HepG2 (cell line): Measurements from ENCODE around the gene RBM12. TPM values are rescaled to one million over a fixed set of nuclear protein-coding genes. Genes with fewer than 3 reads are reported as not detected.

Experiments used
- CREB1 ChIP-seq, 2 experiments: fragments of 450-650 bp in 1 of 2; IDR thresholded peaks; 2 replicates each; pipeline ENCODE4 v1.6.1; 2016 to 2017; ENCODE audit warnings: control low read depth in 1 of 2, mild to moderate bottlenecking in 1 of 2, missing compliant biosample characterization in 1 of 2, missing genetic modification characterization in 1 of 2
- FOXJ3 ChIP-seq: sonication (generic); formaldehyde crosslinking; IDR thresholded peaks from 2 replicates; pipeline ENCODE4 v1.4.0; 2020; ENCODE audit warnings: missing genetic modification reagents, mild to moderate bottlenecking, borderline replicate concordance
- GATA4 ChIP-seq: sonication (generic); IDR thresholded peaks from 2 replicates; pipeline ENCODE4 v1.6.1; 2016; ENCODE audit warnings: antibody characterized with exemption, low read depth, borderline replicate concordance
- HMG20A ChIP-seq: IDR thresholded peaks from 2 replicates; pipeline ENCODE4 v1.6.1; 2016; ENCODE audit warnings: borderline replicate concordance
- IKZF1 ChIP-seq: fragments of 450-650 bp; IDR thresholded peaks from 2 replicates; pipeline ENCODE4 v1.7.1; 2016
- PHF5A ChIP-seq: IDR thresholded peaks from one replicate; pipeline ENCODE4 v1.6.1; 2018; ENCODE audit warnings: low read depth, missing genetic modification reagents; ENCODE audit not compliant: unreplicated experiment
- RFXAP ChIP-seq: sonication (generic); formaldehyde crosslinking; IDR thresholded peaks from 2 replicates; pipeline ENCODE4 v1.4.0; 2020; ENCODE audit warnings: missing genetic modification reagents, borderline replicate concordance
- SIX4 ChIP-seq: sonication (generic); formaldehyde crosslinking; IDR thresholded peaks from 2 replicates; pipeline ENCODE4 v1.4.0; 2020; ENCODE audit warnings: missing genetic modification reagents
- ZFP36 ChIP-seq: fragments of 150-350 bp; IDR thresholded peaks from 2 replicates; pipeline ENCODE4 v1.6.1; 2018; ENCODE audit warnings: borderline replicate concordance, low read length, low read depth; ENCODE audit not compliant: partially characterized antibody
- ZIK1 ChIP-seq: sonication (generic); formaldehyde crosslinking; IDR thresholded peaks from 2 replicates; pipeline ENCODE4 v1.5.0; 2020; ENCODE audit warnings: mild to moderate bottlenecking, low read depth, missing genetic modification reagents, borderline replicate concordance
- ZNF260 ChIP-seq: sonication (generic); formaldehyde crosslinking; IDR thresholded peaks from 2 replicates; pipeline ENCODE4 v1.4.0; 2020; ENCODE audit warnings: missing genetic modification reagents, low read depth, mild to moderate bottlenecking, borderline replicate concordance
- ZNF598 ChIP-seq: sonication (generic); formaldehyde crosslinking; IDR thresholded peaks from 2 replicates; pipeline ENCODE4 v1.5.1; 2020; ENCODE audit warnings: mild to moderate bottlenecking, missing genetic modification reagents, borderline replicate concordance
- ZNF891 ChIP-seq: sonication (generic); formaldehyde crosslinking; IDR thresholded peaks from 2 replicates; pipeline ENCODE4 v1.5.0; 2020; ENCODE audit warnings: mild to moderate bottlenecking, missing genetic modification reagents
- polyA plus RNA-seq, 8 experiments: library from polyadenylated mRNA; depleted of rRNA in 3 of 8; stranded (reverse) in 7 of 8; unstranded in 1 of 8; fragments of >200 nt; fragmentation: Illumina TruSeq in 4 of 8; extraction: Trizol in 4 of 8; gene quantifications; 2 replicates each; pipeline versions ENCODE4 v1.2.1 to v1.2.3, GENCODE V29; 2011 to 2016; ENCODE audit warnings: low read depth in 4 of 8, missing spikeins in 1 of 8, mixed read lengths in 1 of 8; ENCODE audit not compliant: insufficient read depth in 1 of 8
- total RNA-seq, 5 experiments: library from RNA; depleted of rRNA; stranded (reverse); fragments of >200 nt; fragmentation: Illumina TruSeq; extraction: Trizol; gene quantifications; 2 replicates each; pipeline ENCODE4 v1.2.3, GENCODE V29; 2016; ENCODE audit warnings: low read depth in 1 of 5
- TF ChIP-seq, protein P1 (sequence below): IDR thresholded peaks from 2 replicates; pipeline ENCODE4 v1.6.1; 2012; ENCODE audit warnings: low read length, improper control_type of control experiment
- TF ChIP-seq, protein P2 (sequence below): fragments of 450-650 bp; IDR thresholded peaks from 2 replicates; pipeline ENCODE4 v1.6.1; 2017; ENCODE audit warnings: mild to moderate bottlenecking
- TF ChIP-seq, protein P3 (sequence below): sonication (generic); formaldehyde crosslinking; IDR thresholded peaks from 2 replicates; pipeline ENCODE4 v1.9.0; 2021; ENCODE audit warnings: missing genetic modification reagents, borderline replicate concordance
- TF ChIP-seq, protein P4 (sequence below): sonication (generic); formaldehyde crosslinking; IDR thresholded peaks from 2 replicates; pipeline ENCODE4 v1.5.1; 2020; ENCODE audit warnings: mild to moderate bottlenecking, moderate library complexity, missing genetic modification reagents

Gene RBM12
- total and polyA plus RNA-seq, 2 of the 13 experiments (the other 11 are each of a cell fraction or from before 2014, with no cell fraction given), result 97.9 to 104 TPM

DNA sequence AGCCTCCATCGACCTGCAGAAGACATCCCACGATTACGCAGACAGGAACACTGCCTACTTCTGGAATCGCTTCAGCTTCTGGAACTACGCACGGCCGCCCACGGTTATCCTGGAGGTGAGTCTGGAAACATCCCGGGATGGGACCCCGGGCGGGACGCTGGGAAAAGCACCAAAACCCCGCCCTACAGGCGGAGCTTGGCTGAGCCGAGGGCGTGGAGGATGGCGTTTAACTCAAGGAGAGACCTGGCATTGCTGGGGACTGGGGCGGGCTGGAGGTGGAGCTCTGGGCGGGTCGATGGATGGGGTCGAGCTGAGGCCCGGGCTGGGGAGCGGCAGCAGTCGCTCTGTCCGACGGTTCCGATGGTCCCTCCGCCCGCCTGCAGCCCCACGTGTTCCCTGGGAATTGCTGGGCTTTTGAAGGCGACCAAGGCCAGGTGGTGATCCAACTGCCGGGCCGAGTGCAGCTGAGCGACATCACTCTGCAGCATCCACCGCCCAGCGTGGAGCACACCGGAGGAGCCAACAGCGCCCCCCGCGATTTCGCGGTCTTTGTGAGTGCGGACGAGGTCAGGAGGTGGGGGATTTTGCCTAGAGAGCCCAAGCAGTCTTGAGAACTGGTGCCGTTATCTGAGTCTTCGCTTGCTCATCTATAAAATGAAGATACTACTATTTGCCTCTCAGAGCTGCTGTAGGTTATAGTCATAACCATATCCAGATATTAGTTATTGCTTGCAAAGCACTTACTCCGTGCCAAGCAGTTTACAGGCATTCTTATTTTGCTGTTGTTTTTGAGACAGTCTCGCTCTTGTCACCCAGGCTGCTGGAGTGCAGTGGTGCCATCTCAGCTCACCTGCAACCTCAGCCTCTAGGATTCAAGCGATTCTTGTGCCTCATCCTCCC is 45.3 kb downstream of the RBM12 start (continued):
- TF ChIP-seq CREB1 (IDR thresholded peaks at IDR 0.05) (no peak), CREB1 (CRISPR knock-in tag; IDR thresholded peaks at IDR 0.05) (no peak), SIX4 (CRISPR knock-in tag) (peak; percentile 19; the same call in 1 of the 2 replicates), ZFP36 (no peak), ZNF891 (CRISPR knock-in tag) (peak; percentile 99), FOXJ3 (peak; percentile 79; the same call in 1 of the 2 replicates), IKZF1 (no peak), ZNF598 (CRISPR knock-in tag) (peak; percentile 94), PHF5A (CRISPR knock-in tag) (peak; percentile 83), HMG20A (CRISPR knock-in tag) (0 out of 2 replicates have a peak, but pooled peaks have one; percentile 39), RFXAP (CRISPR knock-in tag) (peak; percentile 91), ZNF260 (CRISPR knock-in tag) (no peak), GATA4 (peak; percentile 35; the same call in 1 of the 2 replicates), ZIK1 (CRISPR knock-in tag) (peak; percentile 93)
- TF ChIP-seq, protein P1, sequence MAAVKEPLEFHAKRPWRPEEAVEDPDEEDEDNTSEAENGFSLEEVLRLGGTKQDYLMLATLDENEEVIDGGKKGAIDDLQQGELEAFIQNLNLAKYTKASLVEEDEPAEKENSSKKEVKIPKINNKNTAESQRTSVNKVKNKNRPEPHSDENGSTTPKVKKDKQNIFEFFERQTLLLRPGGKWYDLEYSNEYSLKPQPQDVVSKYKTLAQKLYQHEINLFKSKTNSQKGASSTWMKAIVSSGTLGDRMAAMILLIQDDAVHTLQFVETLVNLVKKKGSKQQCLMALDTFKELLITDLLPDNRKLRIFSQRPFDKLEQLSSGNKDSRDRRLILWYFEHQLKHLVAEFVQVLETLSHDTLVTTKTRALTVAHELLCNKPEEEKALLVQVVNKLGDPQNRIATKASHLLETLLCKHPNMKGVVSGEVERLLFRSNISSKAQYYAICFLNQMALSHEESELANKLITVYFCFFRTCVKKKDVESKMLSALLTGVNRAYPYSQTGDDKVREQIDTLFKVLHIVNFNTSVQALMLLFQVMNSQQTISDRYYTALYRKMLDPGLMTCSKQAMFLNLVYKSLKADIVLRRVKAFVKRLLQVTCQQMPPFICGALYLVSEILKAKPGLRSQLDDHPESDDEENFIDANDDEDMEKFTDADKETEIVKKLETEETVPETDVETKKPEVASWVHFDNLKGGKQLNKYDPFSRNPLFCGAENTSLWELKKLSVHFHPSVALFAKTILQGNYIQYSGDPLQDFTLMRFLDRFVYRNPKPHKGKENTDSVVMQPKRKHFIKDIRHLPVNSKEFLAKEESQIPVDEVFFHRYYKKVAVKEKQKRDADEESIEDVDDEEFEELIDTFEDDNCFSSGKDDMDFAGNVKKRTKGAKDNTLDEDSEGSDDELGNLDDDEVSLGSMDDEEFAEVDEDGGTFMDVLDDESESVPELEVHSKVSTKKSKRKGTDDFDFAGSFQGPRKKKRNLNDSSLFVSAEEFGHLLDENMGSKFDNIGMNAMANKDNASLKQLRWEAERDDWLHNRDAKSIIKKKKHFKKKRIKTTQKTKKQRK, result no peak
- TF ChIP-seq, protein P2, sequence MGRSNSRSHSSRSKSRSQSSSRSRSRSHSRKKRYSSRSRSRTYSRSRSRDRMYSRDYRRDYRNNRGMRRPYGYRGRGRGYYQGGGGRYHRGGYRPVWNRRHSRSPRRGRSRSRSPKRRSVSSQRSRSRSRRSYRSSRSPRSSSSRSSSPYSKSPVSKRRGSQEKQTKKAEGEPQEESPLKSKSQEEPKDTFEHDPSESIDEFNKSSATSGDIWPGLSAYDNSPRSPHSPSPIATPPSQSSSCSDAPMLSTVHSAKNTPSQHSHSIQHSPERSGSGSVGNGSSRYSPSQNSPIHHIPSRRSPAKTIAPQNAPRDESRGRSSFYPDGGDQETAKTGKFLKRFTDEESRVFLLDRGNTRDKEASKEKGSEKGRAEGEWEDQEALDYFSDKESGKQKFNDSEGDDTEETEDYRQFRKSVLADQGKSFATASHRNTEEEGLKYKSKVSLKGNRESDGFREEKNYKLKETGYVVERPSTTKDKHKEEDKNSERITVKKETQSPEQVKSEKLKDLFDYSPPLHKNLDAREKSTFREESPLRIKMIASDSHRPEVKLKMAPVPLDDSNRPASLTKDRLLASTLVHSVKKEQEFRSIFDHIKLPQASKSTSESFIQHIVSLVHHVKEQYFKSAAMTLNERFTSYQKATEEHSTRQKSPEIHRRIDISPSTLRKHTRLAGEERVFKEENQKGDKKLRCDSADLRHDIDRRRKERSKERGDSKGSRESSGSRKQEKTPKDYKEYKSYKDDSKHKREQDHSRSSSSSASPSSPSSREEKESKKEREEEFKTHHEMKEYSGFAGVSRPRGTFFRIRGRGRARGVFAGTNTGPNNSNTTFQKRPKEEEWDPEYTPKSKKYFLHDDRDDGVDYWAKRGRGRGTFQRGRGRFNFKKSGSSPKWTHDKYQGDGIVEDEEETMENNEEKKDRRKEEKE, result no peak
- TF ChIP-seq, protein P3, sequence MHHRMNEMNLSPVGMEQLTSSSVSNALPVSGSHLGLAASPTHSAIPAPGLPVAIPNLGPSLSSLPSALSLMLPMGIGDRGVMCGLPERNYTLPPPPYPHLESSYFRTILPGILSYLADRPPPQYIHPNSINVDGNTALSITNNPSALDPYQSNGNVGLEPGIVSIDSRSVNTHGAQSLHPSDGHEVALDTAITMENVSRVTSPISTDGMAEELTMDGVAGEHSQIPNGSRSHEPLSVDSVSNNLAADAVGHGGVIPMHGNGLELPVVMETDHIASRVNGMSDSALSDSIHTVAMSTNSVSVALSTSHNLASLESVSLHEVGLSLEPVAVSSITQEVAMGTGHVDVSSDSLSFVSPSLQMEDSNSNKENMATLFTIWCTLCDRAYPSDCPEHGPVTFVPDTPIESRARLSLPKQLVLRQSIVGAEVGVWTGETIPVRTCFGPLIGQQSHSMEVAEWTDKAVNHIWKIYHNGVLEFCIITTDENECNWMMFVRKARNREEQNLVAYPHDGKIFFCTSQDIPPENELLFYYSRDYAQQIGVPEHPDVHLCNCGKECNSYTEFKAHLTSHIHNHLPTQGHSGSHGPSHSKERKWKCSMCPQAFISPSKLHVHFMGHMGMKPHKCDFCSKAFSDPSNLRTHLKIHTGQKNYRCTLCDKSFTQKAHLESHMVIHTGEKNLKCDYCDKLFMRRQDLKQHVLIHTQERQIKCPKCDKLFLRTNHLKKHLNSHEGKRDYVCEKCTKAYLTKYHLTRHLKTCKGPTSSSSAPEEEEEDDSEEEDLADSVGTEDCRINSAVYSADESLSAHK (CRISPR knock-in tag), result no peak
- TF ChIP-seq, protein P4, sequence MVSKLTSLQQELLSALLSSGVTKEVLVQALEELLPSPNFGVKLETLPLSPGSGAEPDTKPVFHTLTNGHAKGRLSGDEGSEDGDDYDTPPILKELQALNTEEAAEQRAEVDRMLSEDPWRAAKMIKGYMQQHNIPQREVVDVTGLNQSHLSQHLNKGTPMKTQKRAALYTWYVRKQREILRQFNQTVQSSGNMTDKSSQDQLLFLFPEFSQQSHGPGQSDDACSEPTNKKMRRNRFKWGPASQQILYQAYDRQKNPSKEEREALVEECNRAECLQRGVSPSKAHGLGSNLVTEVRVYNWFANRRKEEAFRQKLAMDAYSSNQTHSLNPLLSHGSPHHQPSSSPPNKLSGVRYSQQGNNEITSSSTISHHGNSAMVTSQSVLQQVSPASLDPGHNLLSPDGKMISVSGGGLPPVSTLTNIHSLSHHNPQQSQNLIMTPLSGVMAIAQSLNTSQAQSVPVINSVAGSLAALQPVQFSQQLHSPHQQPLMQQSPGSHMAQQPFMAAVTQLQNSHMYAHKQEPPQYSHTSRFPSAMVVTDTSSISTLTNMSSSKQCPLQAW (CRISPR knock-in tag), result peak; percentile 78; the same call in 1 of the 2 replicates
